Measurements from ENCODE around the gene DNAH12. TPM values are rescaled to one million over a fixed set of nuclear protein-coding genes. Genes with fewer than 3 reads are reported as not detected.
"Not testable (repeated sequence)": the region's sequence is repeated elsewhere in the genome, so short reads cannot be mapped to it uniquely, and the experiment has no call there.

The DNAH12 gene
- total RNA-seq, 8 experiments from 2014 or later, result 0.21 to 6.6 (median 0.75) TPM

- in situ Hi-C loops (cut with MboI; ENCODE audit: low pct_unique_long_range_greater_than_20kb in 2 of 9, low sequenced_read_pairs in 9 of 9, unreplicated experiment in 9 of 9); H3K4me3 ChIP-seq; ATAC-seq (replicated peaks in 6 of 8); H3K27ac ChIP-seq; H3K4me1 ChIP-seq (replicated peaks in 1 of 2): not testable (repeated sequence)
These were observed 104.0 kb downstream of the DNAH12 start for GRCh38 chr3:57440144-57440543.

- H3K27ac ChIP-seq; ATAC-seq (replicated peaks in 6 of 8); H3K4me3 ChIP-seq; H3K4me1 ChIP-seq (replicated peaks in 1 of 2); in situ Hi-C loops (cut with MboI; ENCODE audit: low pct_unique_long_range_greater_than_20kb in 2 of 9, low sequenced_read_pairs in 9 of 9, unreplicated experiment in 9 of 9): not testable (repeated sequence)
- WGBS, 10 experiments, result 0 to 92% (median 75%) methylated on average over 1 to 5 of the region's 7 CpGs; no CpG with 5 or more reads in 6 of the 10 experiments
These were observed 105.7 kb downstream of the DNAH12 start for GRCh38 chr3:57438460-57438859.

GRCh38 chr3:57436195-57436761 is 107.9 kb downstream of the DNAH12 start:
- ATAC-seq (replicated peaks in 6 of 8), result no peak
- no peak overlapping the region for H3K27ac ChIP-seq
- H3K4me3 ChIP-seq, result no peak overlapping the region
- 80 to 100% (median 100%) methylated on average over 1 of the region's 1 CpG; no CpG with 5 or more reads in 4 of the 10 experiments for WGBS, 10 experiments
- in situ Hi-C loops (cut with MboI; ENCODE audit: low pct_unique_long_range_greater_than_20kb in 2 of 9, low sequenced_read_pairs in 9 of 9, unreplicated experiment in 9 of 9), result no loop called here
- no peaks in the 10 kb centered on the region for H3K4me1 ChIP-seq (replicated peaks in 1 of 2)

GRCh38 chr3:57434041-57434440 is 110.1 kb downstream of the DNAH12 start:
- WGBS, 10 experiments, result 0 to 46% (median 17%) methylated on average over 1 to 4 of the region's 4 CpGs; no CpG with 5 or more reads in 3 of the 10 experiments
- peak in 3 of 8 experiments; percentile 27 to 48 (median 46) for ATAC-seq (replicated peaks in 6 of 8)
- no peak overlapping the region for H3K4me3 ChIP-seq
- in situ Hi-C loops (cut with MboI; ENCODE audit: low pct_unique_long_range_greater_than_20kb in 2 of 9, low sequenced_read_pairs in 9 of 9, unreplicated experiment in 9 of 9), result no loop called here
- H3K4me1 ChIP-seq (replicated peaks in 1 of 2), result no peaks in the 10 kb centered on the region
- no peak overlapping the region for H3K27ac ChIP-seq

- Histone ChIP-seq H3K4me1 (replicated peaks in 1 of 2) (no peaks in the 10 kb centered on the region), H3K27ac (no peak overlapping the region), H3K4me3 (no peak overlapping the region)
- ATAC-seq (replicated peaks in 6 of 8), result no peak
- in situ Hi-C loops (cut with MboI; ENCODE audit: low pct_unique_long_range_greater_than_20kb in 2 of 9, low sequenced_read_pairs in 9 of 9, unreplicated experiment in 9 of 9), result no loop called here
- 48 to 94% (median 81%) methylated on average over 2 to 3 of the region's 3 CpGs for WGBS, 10 experiments
These were observed 120.8 kb downstream of the DNAH12 start for GRCh38 chr3:57423335-57423734.

- H3K4me1 ChIP-seq (replicated peaks in 1 of 2), result no peaks in the 10 kb centered on the region
- H3K27ac ChIP-seq, result no peak overlapping the region
- no peak for ATAC-seq (replicated peaks in 6 of 8)
- in situ Hi-C loops (cut with MboI; ENCODE audit: low pct_unique_long_range_greater_than_20kb in 2 of 9, low sequenced_read_pairs in 9 of 9, unreplicated experiment in 9 of 9), result no loop called here
- no peak overlapping the region for H3K4me3 ChIP-seq
- 47 to 94% (median 87%) methylated on average over 1 to 5 of the region's 5 CpGs; no CpG with 5 or more reads in 1 of the 10 experiments for WGBS, 10 experiments
These were observed 122.8 kb downstream of the DNAH12 start for GRCh38 chr3:57421336-57421735.

- no peaks in the 10 kb centered on the region for H3K4me1 ChIP-seq (replicated peaks in 1 of 2)
- H3K4me3 ChIP-seq, result no peak overlapping the region
- in situ Hi-C loops (cut with MboI; ENCODE audit: low pct_unique_long_range_greater_than_20kb in 2 of 9, low sequenced_read_pairs in 9 of 9, unreplicated experiment in 9 of 9), result no loop called here
- ATAC-seq (replicated peaks in 6 of 8), result no peak
- whole genome bisulfite sequencing, 10 experiments, result 40 to 100% (median 88%) methylated on average over 1 to 2 of the region's 2 CpGs; no CpG with 5 or more reads in 1 of the 10 experiments
- no peak overlapping the region for H3K27ac ChIP-seq
These were observed 124.1 kb downstream of the DNAH12 start for GRCh38 chr3:57420001-57420400.

- Histone ChIP-seq H3K4me1 (replicated peaks in 1 of 2) (no peaks in the 10 kb centered on the region), H3K27ac (no peak overlapping the region), H3K4me3 (no peak overlapping the region)
- in situ Hi-C loops (cut with MboI; ENCODE audit: low pct_unique_long_range_greater_than_20kb in 2 of 9, low sequenced_read_pairs in 9 of 9, unreplicated experiment in 9 of 9), result no loop called here
- 31 to 88% (median 56%) methylated on average over 1 of the region's 1 CpG; no CpG with 5 or more reads in 3 of the 10 experiments for WGBS, 10 experiments
- no peak for ATAC-seq (replicated peaks in 6 of 8)
These were observed 132.4 kb downstream of the DNAH12 start for GRCh38 chr3:57411715-57412114.

GRCh38 chr3:57409471-57409870 is 134.7 kb downstream of the DNAH12 start:
- Histone ChIP-seq H3K27ac (no peak overlapping the region), H3K4me3 (no peak overlapping the region), H3K4me1 (replicated peaks in 1 of 2) (no peaks in the 10 kb centered on the region)
- WGBS, 10 experiments, result 17 to 73% (median 54%) methylated on average over 2 of the region's 2 CpGs; no CpG with 5 or more reads in 1 of the 10 experiments
- in situ Hi-C loops (cut with MboI; ENCODE audit: low pct_unique_long_range_greater_than_20kb in 2 of 9, low sequenced_read_pairs in 9 of 9, unreplicated experiment in 9 of 9), result no loop called here
- no peak for ATAC-seq (replicated peaks in 6 of 8)

GRCh38 chr3:57402675-57403074 is 141.5 kb downstream of the DNAH12 start:
- in situ Hi-C loops (cut with MboI; ENCODE audit: low pct_unique_long_range_greater_than_20kb in 2 of 9, low sequenced_read_pairs in 9 of 9, unreplicated experiment in 9 of 9), result no loop called here
- H3K4me3 ChIP-seq, result no peak overlapping the region
- WGBS, 10 experiments, result 33 to 100% (median 80%) methylated on average over 1 to 5 of the region's 5 CpGs; no CpG with 5 or more reads in 1 of the 10 experiments
- no peak for ATAC-seq (replicated peaks in 6 of 8)
- H3K4me1 ChIP-seq (replicated peaks in 1 of 2), result no peaks in the 10 kb centered on the region
- H3K27ac ChIP-seq, result no peak overlapping the region

GRCh38 chr3:57397175-57398026 is 146.7 kb downstream of the DNAH12 start:
- Histone ChIP-seq H3K4me3 (no peak overlapping the region), H3K4me1 (replicated peaks in 1 of 2) (no peaks in the 10 kb centered on the region), H3K27ac (no peak overlapping the region)
- in situ Hi-C loops (cut with MboI; ENCODE audit: low pct_unique_long_range_greater_than_20kb in 2 of 9, low sequenced_read_pairs in 9 of 9, unreplicated experiment in 9 of 9), result loop anchor here in 1 of 9 experiments (25.0 kb wide), 1 partner anchor 165 kb away; the partner anchor contains the start of gene PDE12
- 0 to 61% (median 33%) methylated on average over 1 to 3 of the region's 3 CpGs for WGBS, 10 experiments
- peak in 3 of 8 experiments; percentile 90 to 94 (median 93) for ATAC-seq (replicated peaks in 6 of 8)

GRCh38 chr3:57393977-57394376 is 150.2 kb downstream of the DNAH12 start:
- no peak overlapping the region for H3K4me3 ChIP-seq
- H3K27ac ChIP-seq, result no peak overlapping the region
- WGBS, 10 experiments, result 22 to 100% (median 78%) methylated on average over 1 to 3 of the region's 3 CpGs; no CpG with 5 or more reads in 2 of the 10 experiments
- ATAC-seq (replicated peaks in 6 of 8), result no peak
- H3K4me1 ChIP-seq (replicated peaks in 1 of 2), result no peaks in the 10 kb centered on the region
- in situ Hi-C loops (cut with MboI; ENCODE audit: low pct_unique_long_range_greater_than_20kb in 2 of 9, low sequenced_read_pairs in 9 of 9, unreplicated experiment in 9 of 9), result loop anchor here in 1 of 9 experiments (25.0 kb wide), 1 partner anchor 168 kb away; the partner anchor contains the start of gene PDE12

- WGBS, 10 experiments, result 0 to 93% (median 79%) methylated on average over 1 to 5 of the region's 5 CpGs
- in situ Hi-C loops (cut with MboI; ENCODE audit: low pct_unique_long_range_greater_than_20kb in 2 of 9, low sequenced_read_pairs in 9 of 9, unreplicated experiment in 9 of 9), result loop anchor here in 1 of 9 experiments (25.0 kb wide), 1 partner anchor 171 kb away; the partner anchor contains the start of gene PDE12
- Histone ChIP-seq H3K27ac (no peak overlapping the region), H3K4me1 (replicated peaks in 1 of 2) (no peaks in the 10 kb centered on the region), H3K4me3 (no peak overlapping the region)
- ATAC-seq (replicated peaks in 6 of 8), result no peak
These were observed 152.4 kb downstream of the DNAH12 start for GRCh38 chr3:57391767-57392166.

Measured in motor neuron (in vitro differentiated cells).